GM12878 (cell line): ENCODE data around the gene DYNC1H1. TPM values are rescaled to one million over a fixed set of nuclear protein-coding genes. Genes with fewer than 3 reads are reported as not detected.

Source experiments
- ETV6 ChIP-seq, 2 experiments: fragments of 450-650 bp in 1 of 2; IDR thresholded peaks in 1 of 2; conservative IDR thresholded peaks in 1 of 2; 2 replicates each; pipeline ENCODE4 v1.6.1; 2014; ENCODE audit warnings: antibody characterized with exemption in 1 of 2, borderline replicate concordance in 1 of 2, low read depth in 1 of 2, mild to moderate bottlenecking in 1 of 2, moderate library complexity in 1 of 2
- NBN ChIP-seq: fragments of 450-650 bp; IDR thresholded peaks from 2 replicates; pipeline ENCODE4 v1.6.1; 2016
- RB1 ChIP-seq: fragments of 450-650 bp; formaldehyde crosslinking; IDR thresholded peaks from 2 replicates; pipeline ENCODE4 v1.6.1; 2017; ENCODE audit warnings: mild to moderate bottlenecking, borderline replicate concordance
- RELB ChIP-seq: fragments of 450-650 bp; IDR thresholded peaks from 2 replicates; pipeline ENCODE4 v1.6.1; 2017; ENCODE audit warnings: low read depth, mild to moderate bottlenecking, moderate library complexity
- polyA plus RNA-seq, 11 experiments: library from polyadenylated mRNA; depleted of rRNA in 4 of 11; unstranded in 6 of 11; stranded (reverse) in 5 of 11; fragments of >200 nt; fragmentation: Nextera tagmentation in 4 of 11; fragmentation: Illumina TruSeq in 1 of 11; extraction: Ambion mirVana in 4 of 11; extraction: Trizol in 1 of 11; gene quantifications; 1 replicate in 1 of 11; 2 replicates in 10 of 11; pipeline versions ENCODE4 v1.2.1 to v1.2.3, GENCODE V29; 2011 to 2016; ENCODE audit warnings: inconsistent platforms in 2 of 11, missing spikeins in 2 of 11, low read depth in 1 of 11
- total RNA-seq, 4 experiments: library from RNA; depleted of rRNA in 3 of 4; stranded (reverse); fragments of >200 nt in 3 of 4; fragmentation: Illumina TruSeq in 1 of 4; extraction: Trizol in 1 of 4; gene quantifications; 2 replicates each; pipeline versions ENCODE4 v1.2.1 to v1.2.3, GENCODE V29; 2013 to 2021
- TF ChIP-seq, protein P1 (sequence below): fragments of 450-650 bp; formaldehyde crosslinking; IDR thresholded peaks from 2 replicates; pipeline ENCODE4 v1.5.0; 2022; ENCODE audit warnings: mild to moderate bottlenecking, missing genetic modification characterization

The DYNC1H1 gene
- total and polyA plus RNA-seq, 10 of the 15 experiments (the other 5 are each of a cell fraction or from before 2014, with no cell fraction given) = 38.4 to 291 (median 111) TPM

GRCh38 chr14:101997429-101998336 is 33.3 kb downstream of the DYNC1H1 start (continued):
- TF ChIP-seq, protein P1, sequence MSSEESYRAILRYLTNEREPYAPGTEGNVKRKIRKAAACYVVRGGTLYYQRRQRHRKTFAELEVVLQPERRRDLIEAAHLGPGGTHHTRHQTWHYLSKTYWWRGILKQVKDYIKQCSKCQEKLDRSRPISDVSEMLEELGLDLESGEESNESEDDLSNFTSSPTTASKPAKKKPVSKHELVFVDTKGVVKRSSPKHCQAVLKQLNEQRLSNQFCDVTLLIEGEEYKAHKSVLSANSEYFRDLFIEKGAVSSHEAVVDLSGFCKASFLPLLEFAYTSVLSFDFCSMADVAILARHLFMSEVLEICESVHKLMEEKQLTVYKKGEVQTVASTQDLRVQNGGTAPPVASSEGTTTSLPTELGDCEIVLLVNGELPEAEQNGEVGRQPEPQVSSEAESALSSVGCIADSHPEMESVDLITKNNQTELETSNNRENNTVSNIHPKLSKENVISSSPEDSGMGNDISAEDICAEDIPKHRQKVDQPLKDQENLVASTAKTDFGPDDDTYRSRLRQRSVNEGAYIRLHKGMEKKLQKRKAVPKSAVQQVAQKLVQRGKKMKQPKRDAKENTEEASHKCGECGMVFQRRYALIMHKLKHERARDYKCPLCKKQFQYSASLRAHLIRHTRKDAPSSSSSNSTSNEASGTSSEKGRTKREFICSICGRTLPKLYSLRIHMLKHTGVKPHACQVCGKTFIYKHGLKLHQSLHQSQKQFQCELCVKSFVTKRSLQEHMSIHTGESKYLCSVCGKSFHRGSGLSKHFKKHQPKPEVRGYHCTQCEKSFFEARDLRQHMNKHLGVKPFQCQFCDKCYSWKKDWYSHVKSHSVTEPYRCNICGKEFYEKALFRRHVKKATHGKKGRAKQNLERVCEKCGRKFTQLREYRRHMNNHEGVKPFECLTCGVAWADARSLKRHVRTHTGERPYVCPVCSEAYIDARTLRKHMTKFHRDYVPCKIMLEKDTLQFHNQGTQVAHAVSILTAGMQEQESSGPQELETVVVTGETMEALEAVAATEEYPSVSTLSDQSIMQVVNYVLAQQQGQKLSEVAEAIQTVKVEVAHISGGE (CRISPR knock-in tag) = no peak
- no peak for TF ChIP-seq NBN
- no peak for TF ChIP-seq RB1
- no peak for TF ChIP-seq ETV6 (conservative IDR thresholded peaks at IDR 0.05 in 1 of 2, IDR thresholded peaks at IDR 0.05 in 1 of 2; ENCODE audit: borderline replicate concordance in 1 of 2, low read depth in 1 of 2)
- TF ChIP-seq RELB = no peak
- TF ChIP-seq, all 136 proteins: peak for 0
